Vagina (tissue), 2 donors: Measurements from ENCODE around the gene ADD3.

Experiments
- CTCF ChIP-seq, 3 experiments: fragments of 450-650 bp in 2 of 3; fragments of 200-600 bp in 1 of 3; sonication (generic) in 1 of 3; IDR thresholded peaks; one replicate each; pipeline ENCODE4 v1.5.1; 2017 to 2019; ENCODE audit warnings: antibody characterized with exemption in 3 of 3, mild to moderate bottlenecking in 2 of 3, moderate library complexity in 2 of 3
- POLR2A ChIP-seq, 2 donors: fragments of 450-650 bp; IDR thresholded peaks; one replicate each; pipeline ENCODE4 v1.6.1; 2017; ENCODE audit warnings: antibody characterized with exemption in 2 of 2, mild to moderate bottlenecking in 2 of 2, moderate library complexity in 2 of 2
- POLR2AphosphoS5 ChIP-seq, 2 donors: sonication (generic); formaldehyde crosslinking; IDR thresholded peaks; one replicate each; pipeline ENCODE4 v1.9.0; 2017; ENCODE audit warnings: antibody characterized with exemption in 2 of 2, mild to moderate bottlenecking in 2 of 2, low read depth in 1 of 2; ENCODE audit not compliant: insufficient read depth in 1 of 2

DNA sequence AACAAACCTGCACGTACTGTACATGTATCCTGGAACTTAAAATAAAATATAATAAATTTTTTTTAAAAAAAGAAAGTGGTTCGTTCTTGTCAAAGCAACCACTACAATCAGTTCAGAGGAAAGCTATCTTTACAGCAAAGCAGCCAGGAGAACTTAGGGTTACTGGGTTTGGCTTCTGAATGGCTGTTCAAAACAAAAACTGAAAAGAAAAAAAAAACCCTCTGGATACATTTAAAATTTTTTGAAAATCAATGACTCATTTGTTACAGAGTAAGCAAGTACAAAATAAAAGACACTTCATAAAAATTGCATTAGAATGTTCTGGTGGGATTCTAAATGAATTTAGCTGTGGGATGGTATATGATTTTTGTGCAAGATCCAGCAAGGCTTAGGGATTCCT is 28.6 kb upstream of the ADD3 start:
- TF ChIP-seq POLR2A (IDR thresholded peaks at IDR 0.05): no peak
- no peak for TF ChIP-seq CTCF (IDR thresholded peaks at IDR 0.05)
- TF ChIP-seq POLR2AphosphoS5 (IDR thresholded peaks at IDR 0.05; ENCODE audit: insufficient read depth in 1 of 2, low read depth in 1 of 2): no peak
